Mesenchymal stem cell (in vitro differentiated cells and primary cell): ENCODE measurements around the gene TMEM203.

Experiments
- DNase-seq: peaks from one replicate; pipeline ENCODE4 v3.0.0-alpha.2; 2013
- H2AFZ ChIP-seq: one replicate; pipeline ENCODE4 v1.6.1; 2013; ENCODE audit warnings: low read depth, mild to moderate bottlenecking, control low read depth, inconsistent platforms, low read length, moderate library complexity
- H2AK5ac ChIP-seq: 2 replicates; pipeline ENCODE4 v1.6.1; 2013; ENCODE audit warnings: low read length, moderate library complexity, mild to moderate bottlenecking, inconsistent platforms; ENCODE audit not compliant: severe bottlenecking
- H2BK120ac ChIP-seq: one replicate; pipeline ENCODE4 v1.6.1; 2013; ENCODE audit warnings: low read depth, mild to moderate bottlenecking, inconsistent platforms, low read length, moderate library complexity
- H2BK12ac ChIP-seq, 2 experiments: one replicate each; pipeline ENCODE4 v1.6.1; 2013; ENCODE audit warnings: inconsistent platforms in 2 of 2, low read length in 2 of 2, mild to moderate bottlenecking in 2 of 2, moderate library complexity in 2 of 2, control low read depth in 1 of 2
- H2BK15ac ChIP-seq: one replicate; pipeline ENCODE4 v1.6.1; 2013; ENCODE audit warnings: mild to moderate bottlenecking, low read depth, inconsistent platforms; ENCODE audit not compliant: poor library complexity, severe bottlenecking
- H2BK5ac ChIP-seq: 2 replicates; pipeline ENCODE4 v1.6.1; 2013; ENCODE audit warnings: low read depth, mild to moderate bottlenecking, low read length, control low read depth, inconsistent platforms; ENCODE audit not compliant: poor library complexity, severe bottlenecking
- H3K14ac ChIP-seq, 2 experiments: one replicate each; pipeline ENCODE4 v1.6.1; 2013; ENCODE audit warnings: inconsistent platforms in 2 of 2, low read length in 2 of 2, control low read depth in 1 of 2, mild to moderate bottlenecking in 1 of 2, moderate library complexity in 1 of 2
- H3K18ac ChIP-seq, 2 experiments: one replicate each; pipeline ENCODE4 v1.6.1; 2013; ENCODE audit warnings: inconsistent platforms in 2 of 2, low read length in 2 of 2, control low read depth in 1 of 2, low read depth in 1 of 2, mild to moderate bottlenecking in 1 of 2
- H3K23ac ChIP-seq, 2 experiments: one replicate each; pipeline ENCODE4 v1.6.1; 2013; ENCODE audit warnings: inconsistent platforms in 2 of 2, low read length in 2 of 2, mild to moderate bottlenecking in 2 of 2, moderate library complexity in 2 of 2, control low read depth in 1 of 2
- H3K27ac ChIP-seq: 2 replicates; pipeline ENCODE4 v1.5.1; 2013; ENCODE audit warnings: mild to moderate bottlenecking, moderate library complexity, low read length, control low read depth, inconsistent platforms; ENCODE audit not compliant: poor library complexity, severe bottlenecking
- H3K27me3 ChIP-seq, 2 experiments: 2 replicates each; pipeline versions ENCODE4 v1.6.1 to v1.7.0; 2013; ENCODE audit warnings: low read length in 2 of 2, mild to moderate bottlenecking in 2 of 2, moderate library complexity in 2 of 2, control low read depth in 1 of 2, inconsistent platforms in 1 of 2; ENCODE audit not compliant: control insufficient read depth in 1 of 2, insufficient read depth in 1 of 2
- H3K36me3 ChIP-seq, 2 experiments: 2 replicates each; pipeline versions ENCODE4 v1.6.1 to v1.7.0; 2013; ENCODE audit warnings: low read length in 2 of 2, control low read depth in 1 of 2, inconsistent platforms in 1 of 2, low read depth in 1 of 2, mild to moderate bottlenecking in 1 of 2; ENCODE audit not compliant: insufficient read depth in 2 of 2, control insufficient read depth in 1 of 2
- H3K4ac ChIP-seq, 2 experiments: one replicate each; pipeline ENCODE4 v1.6.1; 2013; ENCODE audit warnings: inconsistent platforms in 2 of 2, low read length in 2 of 2, mild to moderate bottlenecking in 2 of 2, moderate library complexity in 2 of 2, control low read depth in 1 of 2, low read depth in 1 of 2
- H3K4me1 ChIP-seq: 2 replicates; pipeline ENCODE4 v1.6.1; 2013; ENCODE audit warnings: low read depth, low read length, control low read depth; ENCODE audit not compliant: control insufficient read depth, insufficient read depth
- H3K4me2 ChIP-seq: 2 replicates; pipeline ENCODE4 v1.6.1; 2013; ENCODE audit warnings: low read length, mild to moderate bottlenecking, inconsistent platforms; ENCODE audit not compliant: poor library complexity, severe bottlenecking
- H3K4me3 ChIP-seq, 2 experiments: 2 replicates each; pipeline versions ENCODE4 v1.5.1 to v1.7.0; 2013; ENCODE audit warnings: low read length in 2 of 2, mild to moderate bottlenecking in 2 of 2, control low read depth in 1 of 2, low read depth in 1 of 2; ENCODE audit not compliant: insufficient read depth in 1 of 2
- H3K79me1 ChIP-seq: replicated peaks from 2 replicates; pipeline ENCODE4 v1.6.1; 2013; ENCODE audit warnings: mild to moderate bottlenecking, control low read depth, low read length, inconsistent platforms; ENCODE audit not compliant: poor library complexity, severe bottlenecking
- H3K9ac ChIP-seq: 2 replicates; pipeline ENCODE4 v1.7.0; 2013; ENCODE audit warnings: mild to moderate bottlenecking, low read length, moderate library complexity
- H3K9me3 ChIP-seq: 2 replicates; pipeline ENCODE4 v1.7.0; 2013; ENCODE audit warnings: mild to moderate bottlenecking, low read length; ENCODE audit not compliant: control insufficient read depth
- H4K8ac ChIP-seq: one replicate; pipeline ENCODE4 v1.6.1; 2013; ENCODE audit warnings: inconsistent platforms, mild to moderate bottlenecking, low read length, moderate library complexity
- H4K91ac ChIP-seq: one replicate; pipeline ENCODE4 v1.6.1; 2013; ENCODE audit warnings: mild to moderate bottlenecking, low read length, inconsistent platforms
- WGBS: methylation state at CpG from one replicate; pipeline ENCODE4 v1.1.7; 2013; ENCODE audit warnings: mixed read lengths; 5-methylcytosine and 5-hydroxymethylcytosine counted together

TMEM203 gene

DNA sequence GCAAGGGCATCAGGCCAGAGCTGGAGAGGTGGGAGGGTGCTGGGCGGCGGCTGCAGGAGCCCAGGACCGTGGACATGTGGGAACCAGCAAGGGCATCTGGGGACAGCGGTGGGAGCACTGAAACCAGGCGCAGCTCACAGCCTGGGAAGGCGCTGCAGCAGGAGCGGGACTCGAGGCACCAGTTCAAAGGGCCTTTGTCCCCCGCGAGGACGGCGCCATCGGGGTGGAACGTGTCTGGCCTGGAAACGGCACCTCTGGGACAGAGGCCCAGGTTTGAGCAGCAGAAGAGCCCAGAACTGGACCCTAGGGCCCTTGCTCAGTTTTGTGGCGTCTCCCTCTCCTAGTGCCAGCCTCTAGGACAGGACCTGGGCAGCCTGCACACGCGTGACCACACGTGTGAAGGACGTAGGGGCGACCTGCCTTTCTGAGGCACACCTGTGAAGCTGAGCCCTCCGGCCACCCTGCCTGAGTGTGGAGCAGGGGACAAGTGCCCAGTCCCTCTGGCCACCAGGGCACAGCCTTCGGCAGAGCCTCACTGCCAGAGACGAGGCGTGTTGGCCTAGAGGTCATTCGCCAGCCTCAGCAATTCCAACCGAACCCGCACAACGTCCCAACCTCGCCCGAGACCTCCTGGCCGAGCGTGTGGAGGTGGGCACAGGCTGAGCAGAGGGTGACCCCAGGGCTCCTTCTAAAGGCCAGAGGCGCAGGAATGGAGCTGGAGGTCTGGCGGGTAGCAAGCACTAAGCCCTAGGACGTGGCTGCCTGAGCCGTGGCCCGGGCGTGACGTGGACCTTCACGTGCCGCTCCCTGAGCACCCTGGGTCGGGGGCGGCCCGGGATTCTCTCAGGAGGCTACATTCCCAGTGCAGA lies 31.4 kb downstream of the TMEM203 start:
- Histone ChIP-seq H4K8ac (no peak overlapping the region), H3K18ac (no peak overlapping the region), H2AFZ (no peak overlapping the region), H2BK120ac (no peak overlapping the region), H3K36me3 (peaks cover 8 to 26% of the 10 kb centered on the region in 2 experiments), H3K4ac (no peak overlapping the region), H3K27ac (no peak overlapping the region), H3K23ac (no peak overlapping the region), H4K91ac (no peak overlapping the region), H2AK5ac (no peak overlapping the region), H2BK12ac (no peak overlapping the region), H3K9ac (no peak overlapping the region), H3K4me1 (peaks cover 15% of the 10 kb centered on the region), H3K9me3 (no peaks in the 10 kb centered on the region), H3K14ac (no peak overlapping the region), H3K27me3 (peaks cover 39 to 59% of the 10 kb centered on the region in 2 experiments), H3K79me1 (no peaks in the 10 kb centered on the region), H3K4me2 (no peak overlapping the region), H2BK5ac (no peak overlapping the region), H3K4me3 (no peak overlapping the region), H2BK15ac (no peak overlapping the region)
- whole genome bisulfite sequencing, result 90% methylated on average over 45 of the region's 45 CpGs
- no peak for DNase-seq

DNA sequence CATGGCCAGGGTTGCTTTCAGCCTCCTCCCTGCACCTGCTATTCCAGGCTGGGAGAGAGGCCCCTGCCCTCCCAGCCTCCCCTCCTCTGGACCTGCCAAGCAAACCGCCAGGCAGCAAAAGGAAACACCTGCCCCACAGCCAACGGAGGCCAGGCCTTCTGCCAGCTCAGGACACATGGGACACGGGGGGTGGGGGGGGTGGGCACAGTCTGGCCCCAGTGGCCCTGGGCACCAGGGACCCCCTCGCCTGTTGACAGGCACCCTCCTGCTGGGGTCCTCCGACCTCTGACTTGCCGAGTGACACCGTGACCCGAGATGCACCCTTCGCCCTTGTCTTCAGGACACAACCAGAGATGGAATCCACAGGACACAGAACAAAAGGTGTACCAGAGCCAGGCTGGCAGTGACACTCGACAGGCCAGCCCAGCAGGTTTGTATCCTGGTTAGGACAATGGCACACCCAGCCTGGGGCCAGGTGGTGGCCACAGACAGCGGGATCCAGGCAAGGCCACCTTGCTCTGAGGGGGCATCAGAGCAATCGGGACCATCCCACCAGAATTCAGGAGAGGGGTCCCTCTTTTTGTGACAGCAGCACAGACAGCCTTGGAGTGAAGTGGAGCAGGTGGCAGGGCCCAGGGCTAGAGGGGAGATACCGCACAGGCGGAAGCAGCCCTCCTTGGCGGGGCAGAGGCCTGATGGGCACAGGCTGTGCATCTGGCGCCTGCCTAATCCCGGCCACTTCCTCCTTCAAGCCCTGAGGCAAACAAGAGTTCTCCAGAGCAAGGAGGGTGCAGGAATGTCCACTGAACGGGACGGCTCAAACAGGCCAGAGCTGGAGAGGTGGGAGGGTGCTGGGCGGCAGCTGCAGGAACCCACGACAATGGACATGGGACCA lies 32.3 kb downstream of the TMEM203 start:
- peaks cover 19% of the 10 kb centered on the region for H3K4me1 ChIP-seq
- no peak overlapping the region for H3K23ac ChIP-seq
- no peak overlapping the region for H2AFZ ChIP-seq
- H3K79me1 ChIP-seq, result no peaks in the 10 kb centered on the region
- no peak overlapping the region for H3K14ac ChIP-seq
- no peak overlapping the region for H3K9ac ChIP-seq
- DNase-seq, result no peak
- H2AK5ac ChIP-seq, result no peak overlapping the region
- no peak overlapping the region for H4K91ac ChIP-seq
- no peak overlapping the region for H2BK5ac ChIP-seq
- no peak overlapping the region for H3K4ac ChIP-seq
- H2BK12ac ChIP-seq, result no peak overlapping the region
- peaks cover 8 to 18% of the 10 kb centered on the region in 2 experiments for H3K36me3 ChIP-seq
- peaks cover 44 to 63% of the 10 kb centered on the region in 2 experiments for H3K27me3 ChIP-seq
- no peak overlapping the region for H3K4me2 ChIP-seq
- no peak overlapping the region for H3K27ac ChIP-seq
- no peak overlapping the region for H2BK15ac ChIP-seq
- H3K9me3 ChIP-seq, result no peaks in the 10 kb centered on the region
- no peak overlapping the region for H4K8ac ChIP-seq
- no peak overlapping the region for H3K4me3 ChIP-seq
- no peak overlapping the region for H2BK120ac ChIP-seq
- no peak overlapping the region for H3K18ac ChIP-seq
- 85% methylated on average over 21 of the region's 21 CpGs for WGBS

DNA sequence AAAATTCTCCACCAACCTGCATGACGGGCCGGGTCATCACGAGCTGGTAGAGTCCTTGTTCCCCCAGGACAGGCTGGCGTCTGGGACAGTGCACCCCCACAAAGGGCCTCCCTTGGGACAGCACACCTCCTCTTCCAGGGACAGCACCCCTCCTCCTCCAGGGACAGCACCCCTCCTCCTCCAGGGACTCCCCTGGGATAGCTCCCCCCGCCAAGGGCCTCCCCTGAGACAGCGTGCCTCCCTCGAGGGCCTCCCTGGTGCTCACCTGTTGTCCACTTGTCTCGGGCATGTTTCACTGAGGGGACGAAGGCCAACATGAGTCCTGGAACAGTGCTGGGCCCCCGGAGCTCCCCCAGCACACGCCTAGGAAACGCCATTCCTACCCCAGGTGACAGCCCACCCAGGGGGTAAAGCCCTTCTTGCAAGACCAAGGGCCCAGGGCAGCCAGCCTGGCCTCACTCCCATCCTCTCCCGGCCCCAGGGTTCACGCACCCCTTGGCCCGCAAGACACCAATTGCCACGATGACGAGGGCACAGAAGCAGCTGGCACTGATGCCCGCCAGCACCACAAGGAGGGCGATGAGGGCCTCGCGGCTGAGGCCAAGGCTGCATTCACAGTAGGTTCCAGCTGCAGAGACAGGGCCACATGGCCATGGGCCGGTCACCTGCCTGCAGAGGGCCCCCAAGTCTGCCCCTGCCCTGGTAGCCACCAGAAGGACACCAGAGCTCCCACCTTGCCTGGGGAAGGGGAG lies 34.1 kb downstream of the TMEM203 start:
- H3K4me1 ChIP-seq, result peaks cover 21% of the 10 kb centered on the region
- H4K91ac ChIP-seq, result no peak overlapping the region
- H2BK120ac ChIP-seq, result no peak overlapping the region
- no peak overlapping the region for H3K27ac ChIP-seq
- no peaks in the 10 kb centered on the region for H3K9me3 ChIP-seq
- H3K27me3 ChIP-seq, result peaks cover 62 to 75% of the 10 kb centered on the region in 2 experiments
- H3K9ac ChIP-seq, result no peak overlapping the region
- no peak overlapping the region for H3K4me3 ChIP-seq
- no peaks in the 10 kb centered on the region for H3K79me1 ChIP-seq
- no peak overlapping the region for H4K8ac ChIP-seq
- no peak overlapping the region for H3K23ac ChIP-seq
- 91% methylated on average over 22 of the region's 22 CpGs for WGBS
- no peak overlapping the region for H3K14ac ChIP-seq
- no peak overlapping the region for H2BK15ac ChIP-seq
- H2BK12ac ChIP-seq, result no peak overlapping the region
- no peak overlapping the region for H2AK5ac ChIP-seq
- H2BK5ac ChIP-seq, result no peak overlapping the region
- no peak overlapping the region for H3K4me2 ChIP-seq
- H2AFZ ChIP-seq, result no peak overlapping the region
- H3K18ac ChIP-seq, result no peak overlapping the region
- no peak for DNase-seq
- no peaks in the 10 kb centered on the region for H3K36me3 ChIP-seq
- no peak overlapping the region for H3K4ac ChIP-seq
